HS-5 (cell line): Measurements from ENCODE around the gene CERT1.

Experiments
- DNase-seq: peaks from one replicate; pipeline ENCODE4 v3.0.0-alpha.2; 2012; ENCODE audit warnings: low read depth

Gene CERT1

DNA sequence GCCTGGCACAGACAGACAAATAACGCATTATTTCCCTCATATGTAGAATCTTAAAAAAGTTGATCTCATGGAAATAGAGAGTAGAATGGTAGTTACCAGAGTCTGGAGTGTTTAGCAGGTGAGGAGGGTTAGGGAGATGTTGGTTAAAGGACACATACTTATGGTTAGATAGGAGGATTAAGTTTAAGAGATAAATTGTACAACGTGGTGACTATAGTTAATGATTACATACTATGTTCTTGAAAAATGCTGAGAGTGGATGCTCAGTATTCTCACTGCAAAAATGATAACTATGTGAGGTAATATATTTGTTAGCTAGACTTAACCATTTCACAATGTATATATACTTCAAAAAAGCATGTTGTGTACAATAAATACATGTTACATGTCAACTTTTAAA, 38.0 kb downstream of the CERT1 start:
- DNase-seq = no peak

DNA sequence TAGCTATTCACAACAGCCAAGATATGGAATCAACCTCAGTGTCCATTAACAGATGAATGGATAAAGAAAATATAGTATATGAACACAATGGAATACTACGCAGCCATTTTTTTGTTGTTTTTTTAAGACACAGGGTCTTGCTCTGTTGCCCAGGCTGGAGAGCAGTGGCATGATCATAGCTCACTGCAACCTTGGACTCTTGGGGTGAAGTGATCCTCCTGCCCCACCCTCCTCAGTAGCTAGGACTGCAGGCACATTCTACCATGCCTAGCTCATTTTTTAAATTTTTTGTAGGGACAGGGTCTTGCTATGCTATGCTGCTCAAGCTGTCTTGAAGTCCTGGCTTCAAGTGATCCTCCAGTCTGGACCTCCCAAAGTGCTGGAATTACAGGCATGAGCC, 38.5 kb downstream of the CERT1 start:
- no peak for DNase-seq

- no peak for DNase-seq
Observed at GRCh38 chr5:75471193-75471592, 40.2 kb downstream of the CERT1 start.

DNA sequence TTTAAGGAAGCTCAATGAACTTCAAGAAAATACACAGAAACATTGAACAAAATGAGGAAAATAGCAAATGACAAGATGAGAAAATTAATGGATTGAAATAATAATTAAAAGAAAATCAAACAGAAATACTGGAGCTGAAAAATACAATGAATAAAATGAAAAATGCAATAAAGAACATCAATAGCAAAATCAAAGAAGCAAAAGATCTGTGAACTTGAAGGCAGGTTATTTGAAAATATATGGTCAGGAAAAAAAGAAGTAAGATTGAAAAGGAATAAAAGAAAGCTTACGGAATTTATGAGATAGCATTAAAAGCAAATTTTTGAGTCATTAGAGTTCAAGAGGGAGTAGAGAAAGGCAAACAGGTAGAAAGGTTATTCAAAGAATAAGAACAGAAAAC, 42.4 kb downstream of the CERT1 start:
- no peak for DNase-seq

- no peak for DNase-seq
Observed at GRCh38 chr5:75468593-75468992, 42.8 kb downstream of the CERT1 start.

DNA sequence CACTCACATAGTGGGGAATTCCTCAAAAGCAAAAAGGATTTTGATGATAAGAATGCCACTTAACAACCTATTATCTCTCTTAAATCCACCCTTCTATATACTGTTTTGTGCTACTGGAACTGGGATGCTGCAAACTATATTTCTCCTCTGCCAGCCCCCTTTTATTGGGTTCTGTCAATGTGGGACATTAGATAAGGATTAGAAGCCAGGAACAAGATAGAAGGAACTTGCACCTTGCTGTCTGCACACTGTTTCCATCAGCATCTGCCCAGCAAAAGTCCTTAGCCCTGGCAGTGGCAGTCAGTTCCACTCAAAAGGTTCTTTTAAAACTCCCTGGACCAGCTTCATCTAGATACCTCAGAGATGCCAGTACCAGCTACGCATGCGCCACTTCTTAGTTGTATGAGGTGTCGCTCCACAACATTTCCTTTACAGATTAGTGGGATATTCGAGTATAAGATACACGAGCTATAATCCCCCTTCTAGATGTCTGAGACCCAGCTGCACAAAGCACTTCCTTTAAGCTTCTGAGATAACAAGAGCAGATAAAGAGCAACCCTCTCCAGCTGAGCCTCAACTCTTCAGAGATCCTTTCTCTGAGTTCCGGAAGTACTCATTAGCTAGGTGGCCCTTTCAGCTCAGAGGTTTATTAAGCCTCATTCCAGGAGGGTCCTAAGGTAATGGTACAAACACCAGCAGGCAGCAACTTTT, 45.3 kb downstream of the CERT1 start:
- DNase-seq = no peak

- no peak for DNase-seq
Observed at GRCh38 chr5:75465480-75465879, 45.9 kb downstream of the CERT1 start.

GRCh38 chr5:75463726-75464125, 47.7 kb downstream of the CERT1 start:
- DNase-seq = no peak

DNA sequence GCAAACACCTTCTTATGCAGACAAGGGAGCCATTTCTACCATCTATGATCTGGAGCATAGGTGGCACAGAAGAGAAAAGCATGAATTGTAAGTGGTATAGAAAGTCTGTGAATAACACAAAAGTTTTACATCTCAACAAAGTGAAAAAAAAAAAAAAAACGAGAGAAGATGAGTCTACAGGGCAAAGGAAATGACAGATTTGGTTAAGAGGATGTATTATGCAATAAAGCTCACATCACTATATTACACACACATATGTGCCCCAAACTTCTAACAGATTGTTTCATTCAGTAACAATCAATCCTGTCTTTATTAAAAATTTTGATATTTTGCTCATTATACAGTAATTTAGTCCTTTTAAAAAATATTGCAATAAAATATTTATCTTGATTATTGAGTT, 49.8 kb downstream of the CERT1 start:
- peak; percentile 31 for DNase-seq

- DNase-seq = no peak
Observed at GRCh38 chr5:75460942-75461610, 50.4 kb downstream of the CERT1 start.

GRCh38 chr5:75460532-75460931, 50.9 kb downstream of the CERT1 start:
- no peak for DNase-seq

- DNase-seq = no peak
Observed at GRCh38 chr5:75457691-75458090, 53.7 kb downstream of the CERT1 start.

- DNase-seq = no peak
Observed at GRCh38 chr5:75457161-75457560, 54.3 kb downstream of the CERT1 start.

DNA sequence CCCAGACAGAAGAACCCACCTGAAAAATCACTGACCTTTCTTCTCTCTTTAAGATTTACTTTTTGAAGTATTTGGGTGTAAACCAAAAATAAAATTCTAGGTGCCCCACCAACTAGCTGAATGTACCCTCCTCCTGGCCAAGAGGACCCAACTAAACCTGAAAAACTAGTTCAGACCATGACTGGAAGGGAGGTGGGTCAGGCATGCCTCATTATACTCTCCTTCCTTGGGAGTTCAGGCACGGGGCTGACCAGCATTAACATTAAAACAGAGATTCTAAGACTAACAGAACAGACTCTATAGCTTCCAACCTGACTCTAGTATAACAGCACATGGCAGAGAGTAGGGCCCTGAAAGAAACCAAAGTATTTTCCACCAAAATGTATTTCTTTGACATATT, 61.4 kb downstream of the CERT1 start:
- no peak for DNase-seq

GRCh38 chr5:75446068-75446467, 65.4 kb downstream of the CERT1 start:
- DNase-seq = no peak

DNA sequence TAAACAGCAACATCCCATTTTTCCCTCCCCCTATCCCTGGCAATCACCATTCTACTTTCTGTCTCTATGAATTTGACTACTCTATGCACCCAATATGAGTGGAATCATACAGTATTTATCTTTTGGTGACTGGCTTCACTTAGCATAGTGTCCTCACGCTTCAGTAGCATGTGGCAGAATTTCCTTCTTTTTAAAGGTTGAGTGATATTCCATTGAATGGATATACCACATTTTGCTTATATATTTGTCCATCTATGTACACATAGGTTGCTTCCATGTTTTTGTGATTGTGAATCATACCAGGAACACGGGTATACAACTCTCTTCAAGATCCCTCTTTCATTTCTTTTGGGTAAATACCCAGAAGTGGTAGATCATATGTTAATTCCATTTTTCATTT, 69.9 kb downstream of the CERT1 start:
- no peak for DNase-seq

DNA sequence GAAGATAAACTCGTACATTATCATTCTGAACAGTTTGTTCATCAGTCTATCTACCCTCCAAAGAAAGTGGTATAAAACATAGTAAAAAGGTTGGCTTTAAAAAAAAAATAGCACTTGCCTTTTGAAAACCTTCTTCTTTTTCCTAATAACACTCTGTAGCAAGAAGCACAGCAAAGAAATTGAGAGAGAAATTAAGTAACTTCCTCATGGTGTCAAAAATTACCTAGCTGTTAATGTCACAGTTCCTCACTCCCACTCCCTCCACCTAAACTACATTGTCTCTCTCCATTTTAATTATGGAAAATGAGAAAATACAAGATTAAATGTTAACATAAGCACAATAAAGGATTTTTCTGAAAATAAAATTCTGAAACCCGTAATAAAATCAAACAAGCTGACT, 72.2 kb downstream of the CERT1 start:
- DNase-seq = no peak

GRCh38 chr5:75438722-75439121, 72.7 kb downstream of the CERT1 start:
- no peak for DNase-seq

DNA sequence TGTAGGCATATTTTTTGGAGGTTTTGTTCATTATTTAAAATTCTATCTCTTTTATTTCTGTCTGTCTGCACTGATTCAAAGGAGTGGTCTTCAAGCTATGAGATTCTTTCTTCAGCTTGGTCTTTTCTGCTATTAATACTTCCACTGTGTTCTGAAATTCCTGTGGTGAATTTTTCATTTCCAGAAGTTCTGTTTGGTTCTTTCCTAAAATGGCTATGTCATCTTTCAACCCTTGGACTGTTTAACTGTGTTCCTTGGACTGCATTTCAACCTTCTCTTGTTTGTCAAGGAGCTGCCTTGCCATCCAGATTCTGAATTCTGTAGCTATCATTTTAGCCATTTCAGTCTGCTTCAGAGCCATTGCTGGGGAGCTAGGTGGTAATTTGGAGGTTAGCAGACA, 76.3 kb downstream of the CERT1 start:
- DNase-seq = no peak

DNA sequence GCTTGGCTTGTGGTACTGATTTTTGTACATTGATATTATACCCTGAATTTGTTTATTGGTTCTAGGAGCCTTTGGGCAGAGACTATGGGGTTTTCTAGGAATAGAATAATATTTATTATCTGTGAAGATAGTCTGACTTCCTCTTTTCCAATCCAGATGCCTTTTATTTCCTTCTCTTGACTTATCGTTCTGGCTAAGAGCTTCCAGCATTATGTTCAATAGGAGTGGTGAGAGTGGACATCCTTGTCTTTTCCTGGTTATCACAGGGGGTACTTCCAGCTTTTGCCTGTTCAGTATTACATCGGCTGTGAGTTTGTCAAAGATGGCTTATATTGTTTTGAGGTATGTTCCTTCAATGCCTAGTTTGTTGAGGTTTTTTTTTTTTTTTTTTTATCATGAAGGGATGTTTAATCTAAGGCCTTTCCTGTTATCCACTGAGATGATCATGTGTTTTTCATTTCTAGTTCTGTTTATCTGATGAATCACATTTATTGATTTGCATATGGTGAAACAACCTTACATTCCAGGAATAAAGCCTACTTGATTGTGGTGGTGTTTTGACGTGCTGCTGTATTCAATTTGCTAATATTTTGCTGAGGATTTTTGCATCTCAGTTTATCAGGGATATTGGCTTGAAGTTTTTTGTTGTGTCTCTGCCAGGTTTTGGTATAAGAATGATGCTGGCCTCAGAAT, 77.5 kb downstream of the CERT1 start:
- DNase-seq = peak; percentile 23

GRCh38 chr5:75414241-75414640, 97.2 kb downstream of the CERT1 start:
- DNase-seq = no peak

GRCh38 chr5:75412111-75412990, 99.1 kb downstream of the CERT1 start:
- peak; percentile 35 for DNase-seq
